Lung (tissue), 12 donors: ENCODE data around the gene WDR44. TPM values are rescaled to one million over a fixed set of nuclear protein-coding genes. Genes with fewer than 3 reads are reported as not detected.

ENCODE experiments used
- ATAC-seq: fragments of 200-7000 bp; cut with Tn5 transposase; one replicate; pipeline ENCODE4 v1.9.1; 2020; ENCODE audit warnings: moderate number of reproducible peaks; ENCODE audit not compliant: insufficient read depth, low FRiP score
- DNase-seq, 3 donors: peaks; one replicate each; pipeline ENCODE4 v3.0.0-alpha.2; 2013 to 2017
- H3K27ac ChIP-seq, 2 donors: one replicate each; pipeline ENCODE4 v1.5.1; 2013; ENCODE audit warnings: mild to moderate bottlenecking in 2 of 2, moderate library complexity in 2 of 2, control low read depth in 1 of 2, inconsistent platforms in 1 of 2, low read depth in 1 of 2, low read length in 1 of 2
- H3K27me3 ChIP-seq, 3 donors: one replicate each; pipeline ENCODE4 v1.5.1; 2013; ENCODE audit warnings: low read length in 2 of 3; ENCODE audit not compliant: control insufficient read depth in 3 of 3, insufficient read depth in 3 of 3
- H3K36me3 ChIP-seq, 4 donors: one replicate each; pipeline ENCODE4 v1.5.1; 2013; ENCODE audit warnings: low read length in 4 of 4, mild to moderate bottlenecking in 1 of 4, moderate library complexity in 1 of 4; ENCODE audit not compliant: control insufficient read depth in 4 of 4, insufficient read depth in 4 of 4
- H3K4me1 ChIP-seq, 5 donors: one replicate each; pipeline ENCODE4 v1.5.1; 2013; ENCODE audit warnings: low read length in 5 of 5, mild to moderate bottlenecking in 2 of 5, moderate library complexity in 1 of 5; ENCODE audit not compliant: control insufficient read depth in 5 of 5, insufficient read depth in 5 of 5
- H3K4me3 ChIP-seq: one replicate; pipeline ENCODE4 v1.5.1; 2013; ENCODE audit warnings: mild to moderate bottlenecking, control low read depth, moderate library complexity
- H3K9ac ChIP-seq, 2 donors: one replicate each; pipeline ENCODE4 v1.5.1; 2013; ENCODE audit warnings: low read length in 2 of 2, control low read depth in 1 of 2; ENCODE audit not compliant: insufficient read depth in 1 of 2
- H3K9me3 ChIP-seq, 4 donors: one replicate each; pipeline ENCODE4 v1.5.1; 2013; ENCODE audit warnings: low read length in 3 of 4, mild to moderate bottlenecking in 1 of 4, moderate library complexity in 1 of 4; ENCODE audit not compliant: control insufficient read depth in 4 of 4, insufficient read depth in 3 of 4
- CTCF ChIP-seq: IDR thresholded peaks from 2 replicates; pipeline ENCODE4 v1.5.1; 2012; ENCODE audit warnings: mild to moderate bottlenecking; ENCODE audit errors: control extremely low read depth, extremely low read depth
- WGBS, 2 donors: extraction: QIAGEN DNeasy Blood & Tissue Kit; methylation state at CpG; one replicate each; pipeline ENCODE4 v1.1.7; 2013; 5-methylcytosine and 5-hydroxymethylcytosine counted together
- polyA plus RNA-seq, 2 donors: library from polyadenylated mRNA; stranded (reverse); fragments of 200-250 nt; gene quantifications; one replicate each; pipeline ENCODE4 v1.2.1, GENCODE V29; 2013
- total RNA-seq, 2 donors: library from RNA; depleted of rRNA in 1 of 2; stranded (reverse); fragments of >200 nt in 1 of 2; gene quantifications; one replicate each; pipeline ENCODE4 v1.2.1, GENCODE V29; 2014 to 2021
- donor health status: control.
- donor health status: control.
- donor health status: Bipolar disorder and iron deficiency.
- donor health status: healthy.
- donor health status: DM: yes; HTN: yes; CAD: no.

WDR44 gene
- total and polyA plus RNA-seq, 4 donors = 3.0 to 15.8 (median 10.2) TPM

GRCh38 chrX:118420462-118420861 lies 74.6 kb downstream of the WDR44 start:
- Histone ChIP-seq H3K9me3 (no peaks in the 10 kb centered on the region), H3K9ac (no peak overlapping the region), H3K36me3 (peaks cover 0 to 2% (median 0%) of the 10 kb centered on the region in 4 donors), H3K27me3 (no peaks in the 10 kb centered on the region), H3K4me1 (no peaks in the 10 kb centered on the region), H3K4me3 (no peak overlapping the region), H3K27ac (no peak overlapping the region)
- DNase-seq = peak in 2 of 3 donors; percentile 0 to 27
- 32 to 42% methylated on average over 5 of the region's 5 CpGs for WGBS, 2 donors
- TF ChIP-seq CTCF = no peak
- ATAC-seq = peak; percentile 79

GRCh38 chrX:118423558-118423957 lies 77.7 kb downstream of the WDR44 start:
- 81 to 96% methylated on average over 4 of the region's 4 CpGs for WGBS, 2 donors
- Histone ChIP-seq H3K27me3 (no peaks in the 10 kb centered on the region), H3K9me3 (no peaks in the 10 kb centered on the region), H3K27ac (no peak overlapping the region), H3K4me3 (no peak overlapping the region), H3K9ac (no peak overlapping the region), H3K4me1 (no peaks in the 10 kb centered on the region), H3K36me3 (peaks cover 0 to 2% (median 0%) of the 10 kb centered on the region in 4 donors)
- ATAC-seq (no peak), DNase-seq (no peak)
- TF ChIP-seq CTCF = no peak

- Histone ChIP-seq H3K27ac (no peak overlapping the region), H3K27me3 (no peaks in the 10 kb centered on the region), H3K36me3 (peaks cover 0 to 5% (median 2%) of the 10 kb centered on the region in 4 donors), H3K4me1 (no peaks in the 10 kb centered on the region), H3K9ac (no peak overlapping the region), H3K4me3 (no peak overlapping the region), H3K9me3 (no peaks in the 10 kb centered on the region)
- ATAC-seq = no peak
- 80 to 93% methylated on average over 5 of the region's 5 CpGs for WGBS, 2 donors
- TF ChIP-seq CTCF = no peak
- DNase-seq = no peak
Observed at GRCh38 chrX:118432799-118433198, 86.9 kb downstream of the WDR44 start.

- WGBS, 2 donors = 62 to 93% methylated on average over 1 of the region's 1 CpG
- peaks cover 0 to 4% (median 3%) of the 10 kb centered on the region in 4 donors for H3K36me3 ChIP-seq
- no peaks in the 10 kb centered on the region for H3K27me3 ChIP-seq
- ATAC-seq (no peak), DNase-seq (peak in 2 of 3 donors; percentile 1 to 6)
- H3K9me3 ChIP-seq = no peaks in the 10 kb centered on the region
- no peak overlapping the region for H3K9ac ChIP-seq
- TF ChIP-seq CTCF = no peak
- H3K4me1 ChIP-seq = no peaks in the 10 kb centered on the region
- no peak overlapping the region for H3K4me3 ChIP-seq
- no peak overlapping the region for H3K27ac ChIP-seq
Observed at GRCh38 chrX:118437283-118437682, 91.4 kb downstream of the WDR44 start.
